ENCODE data around the gene RCC2.

The RCC2 gene

GRCh38 chr1:17359808-17360207 is 79.7 kb downstream of the RCC2 start:
- TF ChIP-seq, protein P1, sequence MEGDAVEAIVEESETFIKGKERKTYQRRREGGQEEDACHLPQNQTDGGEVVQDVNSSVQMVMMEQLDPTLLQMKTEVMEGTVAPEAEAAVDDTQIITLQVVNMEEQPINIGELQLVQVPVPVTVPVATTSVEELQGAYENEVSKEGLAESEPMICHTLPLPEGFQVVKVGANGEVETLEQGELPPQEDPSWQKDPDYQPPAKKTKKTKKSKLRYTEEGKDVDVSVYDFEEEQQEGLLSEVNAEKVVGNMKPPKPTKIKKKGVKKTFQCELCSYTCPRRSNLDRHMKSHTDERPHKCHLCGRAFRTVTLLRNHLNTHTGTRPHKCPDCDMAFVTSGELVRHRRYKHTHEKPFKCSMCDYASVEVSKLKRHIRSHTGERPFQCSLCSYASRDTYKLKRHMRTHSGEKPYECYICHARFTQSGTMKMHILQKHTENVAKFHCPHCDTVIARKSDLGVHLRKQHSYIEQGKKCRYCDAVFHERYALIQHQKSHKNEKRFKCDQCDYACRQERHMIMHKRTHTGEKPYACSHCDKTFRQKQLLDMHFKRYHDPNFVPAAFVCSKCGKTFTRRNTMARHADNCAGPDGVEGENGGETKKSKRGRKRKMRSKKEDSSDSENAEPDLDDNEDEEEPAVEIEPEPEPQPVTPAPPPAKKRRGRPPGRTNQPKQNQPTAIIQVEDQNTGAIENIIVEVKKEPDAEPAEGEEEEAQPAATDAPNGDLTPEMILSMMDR (IDR thresholded peaks at IDR 0.05; ENCODE audit: borderline replicate concordance, insufficient read depth, low read depth, low read length): no peak
- no peak overlapping the region for H3K4me3 ChIP-seq (ENCODE audit: low read depth, low read length)

DNA sequence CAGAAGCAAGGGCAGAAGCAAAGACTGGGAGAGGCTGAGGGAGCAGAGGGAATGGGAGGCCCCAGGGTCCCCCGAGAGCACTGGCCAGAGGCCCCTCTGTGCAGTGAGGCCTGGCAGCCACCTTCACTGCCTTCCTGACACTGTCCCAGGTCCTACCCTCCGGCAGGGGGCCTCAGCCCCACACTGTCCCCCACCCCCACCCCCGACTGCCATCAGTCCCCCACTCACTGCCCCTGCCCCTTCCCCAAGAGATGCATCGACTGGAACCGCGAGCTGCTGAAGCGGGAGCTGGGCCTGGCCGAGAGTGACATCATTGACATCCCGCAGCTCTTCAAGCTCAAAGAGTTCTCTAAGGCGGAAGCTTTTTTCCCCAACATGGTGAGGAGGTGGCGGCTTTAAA is 80.4 kb downstream of the RCC2 start:
- H3K4me3 ChIP-seq (ENCODE audit: low read depth, low read length): no peak overlapping the region
- TF ChIP-seq, protein P1 (IDR thresholded peaks at IDR 0.05; ENCODE audit: borderline replicate concordance, insufficient read depth, low read depth, low read length): no peak

DNA sequence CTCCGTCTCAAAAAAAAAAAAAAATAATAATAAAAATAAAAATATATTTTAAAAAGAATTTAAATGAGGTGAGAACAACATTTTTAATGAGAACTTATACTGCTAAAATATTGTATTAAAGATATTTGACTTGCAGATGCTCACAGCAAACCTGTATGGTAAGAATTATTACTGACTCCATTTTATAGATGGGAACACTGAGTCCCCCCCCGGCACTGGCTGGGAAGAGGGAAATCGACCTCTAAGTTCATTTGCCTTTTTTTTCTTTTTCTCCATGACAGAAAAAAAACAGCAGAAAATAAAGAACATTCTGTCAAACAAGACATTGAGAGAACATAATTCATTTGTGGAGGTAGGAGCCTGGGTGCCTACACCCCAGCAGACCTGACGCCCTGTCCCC is 80.9 kb downstream of the RCC2 start:
- TF ChIP-seq, protein P1 (IDR thresholded peaks at IDR 0.05; ENCODE audit: borderline replicate concordance, insufficient read depth, low read depth, low read length): no peak

More for the DNA sequence above, 80.9 kb downstream of the RCC2 start:
- no peak overlapping the region for H3K4me3 ChIP-seq (ENCODE audit: low read depth, low read length)

Data from GM12875 (cell line).